ENCODE data around the gene MVD. TPM values are rescaled to one million over a fixed set of nuclear protein-coding genes. Genes with fewer than 3 reads are reported as not detected.
A peak's percentile ranks its signal among the peaks of the same experiment; 100 is the strongest.

The MVD gene
- total RNA-seq, 1 experiment from 2014 or later: 119 TPM

DNA sequence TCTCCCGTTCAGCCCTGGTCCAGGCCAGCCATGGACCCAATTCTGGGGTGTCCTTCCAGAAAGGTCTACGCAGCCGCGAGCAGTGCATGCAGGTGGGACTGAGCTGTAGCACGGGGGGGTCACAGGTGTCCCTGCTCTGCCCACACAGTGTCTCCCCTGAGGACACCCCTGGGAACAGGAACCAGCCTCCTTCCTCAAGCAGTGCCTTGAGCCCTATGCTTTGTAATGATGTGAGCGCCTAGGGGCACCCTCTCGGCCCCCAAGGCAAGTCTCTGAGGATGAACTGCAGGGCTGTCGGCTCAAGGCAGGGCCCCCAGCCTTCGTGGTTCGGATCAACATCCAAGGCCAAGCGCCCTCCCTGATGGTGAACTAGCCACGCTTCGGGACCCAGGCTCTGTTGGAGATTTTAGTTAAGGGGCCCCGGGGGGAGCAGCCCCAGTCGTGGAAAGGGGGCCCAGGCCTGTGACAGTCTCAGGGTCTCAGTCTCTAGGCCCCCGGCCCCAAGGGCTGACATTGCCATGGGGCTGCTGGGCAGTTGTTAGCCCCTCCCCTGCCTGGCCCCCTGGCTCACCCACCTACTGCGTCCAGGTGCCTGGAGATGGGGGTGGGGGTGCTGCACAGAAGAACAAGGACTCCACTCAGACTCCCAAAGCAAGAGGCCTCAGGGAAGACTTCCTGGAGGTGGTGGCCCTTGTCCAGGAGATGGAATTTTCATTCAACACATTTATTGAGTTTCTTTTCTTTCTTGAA lies 22.2 kb downstream of the MVD start:
- no peak for TF ChIP-seq EZH2 (IDR thresholded peaks at IDR 0.05)
- 0 out of 2 replicates have a peak, but pooled peaks have one; percentile 3 for TF ChIP-seq POLR2AphosphoS5 (IDR thresholded peaks at IDR 0.05; ENCODE audit: low read depth, low read length)
- no peaks in the 10 kb centered on the region for H3K9me2 ChIP-seq (ENCODE audit: insufficient read depth)
- no peak overlapping the region for H3K27ac ChIP-seq (ENCODE audit: low read depth, low read length)
- H3K9ac ChIP-seq (ENCODE audit: low read length): no peak overlapping the region
- H3K27me3 ChIP-seq (ENCODE audit: insufficient read depth, low read length): no peaks in the 10 kb centered on the region
- no peaks in the 10 kb centered on the region for H3K79me2 ChIP-seq (ENCODE audit: insufficient read depth, low read length)
- DNase-seq (ENCODE audit: low read depth, low spot score) (no peak), ATAC-seq (no peak)
- BruUV-seq (replicated peaks): TSS peak; percentile 7
- no peaks in the 10 kb centered on the region for H4K20me1 ChIP-seq (ENCODE audit: insufficient read depth)
- no peak overlapping the region for H3K4me3 ChIP-seq (replicated peaks in 1 of 2; ENCODE audit: low read depth in 1 of 2, low read length in 2 of 2)
- H3K4me2 ChIP-seq (ENCODE audit: low read length): peak overlapping the region; percentile 8; the same call in 1 of the 2 replicates
- peaks cover 7 to 38% of the 10 kb centered on the region in 2 experiments; a peak in 2 of 4 replicates for H3K4me1 ChIP-seq (ENCODE audit: control insufficient read depth in 1 of 2, insufficient read depth in 2 of 2, low read length in 2 of 2)
- ChIA-PET POLR2A (no interaction called here), CTCF (no interaction called here), RAD21 (ENCODE audit: low non-redundant PET in 1 of 2, low total read pairs in 2 of 2, uncharacterized antibody in 2 of 2, unreplicated experiment in 2 of 2) (no interaction called here)
- H3K36me3 ChIP-seq (ENCODE audit: control insufficient read depth in 1 of 2, insufficient read depth in 2 of 2, low read length in 2 of 2): peaks cover 0 to 2% of the 10 kb centered on the region in 2 experiments; a peak in 1 of 4 replicates
- no peak overlapping the region for H2AFZ ChIP-seq (ENCODE audit: low read depth, low read length, poor library complexity, severe bottlenecking)
- no peaks in the 10 kb centered on the region for H3K9me3 ChIP-seq (ENCODE audit: control insufficient read depth in 1 of 2, insufficient read depth in 1 of 2, low read depth in 1 of 2, low read length in 2 of 2)
- intact Hi-C loops (cut with micrococcal nuclease): no loop called here

- no peak for DNase-seq (ENCODE audit: low read depth, low spot score)
- Histone ChIP-seq H3K27ac (ENCODE audit: low read depth, low read length) (no peak overlapping the region; the same call in 1 of the 2 replicates), H3K9ac (ENCODE audit: low read length) (no peak overlapping the region), H3K4me2 (ENCODE audit: low read length) (no peak overlapping the region), H3K79me2 (ENCODE audit: insufficient read depth, low read length) (no peaks in the 10 kb centered on the region), H3K9me3 (ENCODE audit: control insufficient read depth in 1 of 2, insufficient read depth in 1 of 2, low read depth in 1 of 2, low read length in 2 of 2) (no peaks in the 10 kb centered on the region), H3K36me3 (ENCODE audit: control insufficient read depth in 1 of 2, insufficient read depth in 2 of 2, low read length in 2 of 2) (peaks cover 0 to 2% of the 10 kb centered on the region in 2 experiments; a peak in 1 of 4 replicates), H3K4me1 (ENCODE audit: control insufficient read depth in 1 of 2, insufficient read depth in 2 of 2, low read length in 2 of 2) (peaks cover 7 to 38% of the 10 kb centered on the region in 2 experiments; a peak in 2 of 4 replicates), H3K27me3 (ENCODE audit: insufficient read depth, low read length) (no peaks in the 10 kb centered on the region), H3K4me3 (replicated peaks in 1 of 2; ENCODE audit: low read depth in 1 of 2, low read length in 2 of 2) (no peak overlapping the region), H3K9me2 (ENCODE audit: insufficient read depth) (no peaks in the 10 kb centered on the region), H2AFZ (ENCODE audit: low read depth, low read length, poor library complexity, severe bottlenecking) (no peak overlapping the region), H4K20me1 (ENCODE audit: insufficient read depth) (no peaks in the 10 kb centered on the region)
- intact Hi-C loops (cut with micrococcal nuclease): no loop called here
- BruUV-seq (replicated peaks): no TSS peak
- RAD21 ChIA-PET (ENCODE audit: low non-redundant PET in 1 of 2, low total read pairs in 2 of 2, uncharacterized antibody in 2 of 2, unreplicated experiment in 2 of 2): no interaction called here
- CTCF ChIA-PET: no interaction called here
- TF ChIP-seq EGR1 (IDR thresholded peaks at IDR 0.05; ENCODE audit: low read depth) (no peak), POLR2AphosphoS5 (IDR thresholded peaks at IDR 0.05; ENCODE audit: low read depth, low read length) (0 out of 2 replicates have a peak, but pooled peaks have one; percentile 28)
- POLR2A ChIA-PET: no interaction called here
- ATAC-seq: no peak
Observed at GRCh38 chr16:88640039-88640495, 22.8 kb downstream of the MVD start.
